K562 (cell line): Measurements from ENCODE around the gene ATAD3B. TPM values are rescaled to one million over a fixed set of nuclear protein-coding genes. Genes with fewer than 3 reads are reported as not detected.
A peak's percentile ranks its signal among the peaks of the same experiment; 100 is the strongest.

Experiments
- ATAC-seq: fragments of 200-7000 bp; cut with Tn5 transposase; 3 replicates; pipeline ENCODE4 v1.9.1; 2020; ENCODE audit warnings: moderate library complexity
- BruUV-seq: library from RNA; stranded (reverse); fragments of 400-500 nt; replicated peaks from 2 replicates; lab custom pipeline; 2021; lab: Mats Ljungman, UMichigan
- CTCF ChIA-PET: fragments of 300-600 bp; formaldehyde crosslinking; extraction: SDS; loops from one replicate; lab custom pipeline; 2021; ENCODE audit warnings: low intra/inter-chr PET ratio; lab: Yijun Ruan, JAX
- POLR2A ChIA-PET: fragments of 300-600, 350-650 bp; sonication (Branson Sonifier 250); formaldehyde crosslinking; extraction: SDS; loops from one replicate; lab custom pipeline; 2021; ENCODE audit warnings: antibody characterized with exemption, inconsistent platforms; lab: Yijun Ruan, JAX
- DNase-seq, 4 experiments: peaks; one replicate each; pipeline versions ENCODE4 v3.0.0 to v3.0.0-alpha.2; 2011 to 2018; ENCODE audit warnings: low spot score in 3 of 4, mixed read lengths in 3 of 4; ENCODE audit errors: extremely low read depth in 1 of 4
- FAIRE-seq: peaks from 2 replicates; lab custom pipeline; 2011; peaks lifted over from hg19 to GRCh38; lab: Jason Lieb, UNC
- H2AFZ ChIP-seq: 2 replicates; pipeline ENCODE4 v1.6.0; 2011; ENCODE audit warnings: low read depth, low read length, control low read depth, inconsistent platforms
- H3K27ac ChIP-seq: fragments of 200-600 bp; 3 replicates; pipeline ENCODE4 v1.8.0; 2011; ENCODE audit warnings: low read depth, mild to moderate bottlenecking, control low read depth, inconsistent platforms, low read length, moderate library complexity, mixed read lengths; ENCODE audit errors: extremely low read depth
- H3K27me3 ChIP-seq, 2 experiments: fragments of 300-600 bp in 1 of 2; 2 replicates in 1 of 2; 3 replicates in 1 of 2; pipeline versions ENCODE4 v1.6.0 to v1.8.0; 2011; ENCODE audit warnings: inconsistent platforms in 2 of 2, low read length in 2 of 2, mild to moderate bottlenecking in 1 of 2, mixed read lengths in 1 of 2, moderate library complexity in 1 of 2; ENCODE audit not compliant: control insufficient read depth in 2 of 2, insufficient read depth in 2 of 2
- H3K36me3 ChIP-seq: fragments of 300-600 bp; 3 replicates; pipeline ENCODE4 v1.8.0; 2011; ENCODE audit warnings: mild to moderate bottlenecking, low read length, inconsistent platforms; ENCODE audit not compliant: control insufficient read depth, insufficient read depth
- H3K4me1 ChIP-seq, 2 experiments: fragments of 200-600 bp in 1 of 2; replicated peaks in 1 of 2; 2 replicates in 1 of 2; 3 replicates in 1 of 2; pipeline versions ENCODE4 v1.5.1 to v1.8.0; 2011; ENCODE audit warnings: inconsistent platforms in 2 of 2, low read length in 2 of 2, mild to moderate bottlenecking in 1 of 2, mixed read lengths in 1 of 2, moderate library complexity in 1 of 2; ENCODE audit not compliant: control insufficient read depth in 2 of 2, insufficient read depth in 2 of 2
- H3K4me2 ChIP-seq: 2 replicates; pipeline ENCODE4 v1.6.1; 2011; ENCODE audit warnings: low read length, control low read depth, inconsistent platforms, mixed read lengths; ENCODE audit not compliant: insufficient read depth
- H3K4me3 ChIP-seq: fragments of 200-600 bp; sonication (generic), shearing (Covaris generic); 2 replicates; pipeline ENCODE4 v1.5.1; 2016; ENCODE audit warnings: control low read depth, inconsistent platforms
- H3K79me2 ChIP-seq: fragments of 200-600 bp; 3 replicates; pipeline ENCODE4 v1.8.0; 2011; ENCODE audit warnings: low read length, inconsistent platforms; ENCODE audit not compliant: control insufficient read depth, insufficient read depth
- H3K9ac ChIP-seq, 2 experiments: 2 replicates each; pipeline versions ENCODE4 v1.6.0 to v1.6.1; 2011; ENCODE audit warnings: low read depth in 2 of 2, low read length in 2 of 2, control low read depth in 1 of 2, inconsistent platforms in 1 of 2, mild to moderate bottlenecking in 1 of 2, mixed read lengths in 1 of 2; ENCODE audit not compliant: insufficient read depth in 1 of 2
- H3K9me1 ChIP-seq: one replicate; pipeline ENCODE4 v1.6.0; 2011; ENCODE audit warnings: inconsistent platforms, mild to moderate bottlenecking, low read length, moderate library complexity; ENCODE audit not compliant: control insufficient read depth, insufficient read depth
- H3K9me3 ChIP-seq: replicated peaks from 2 replicates; pipeline ENCODE4 v1.5.1; 2011; ENCODE audit warnings: low read depth, low read length, inconsistent platforms; ENCODE audit not compliant: control insufficient read depth, insufficient read depth
- H4K20me1 ChIP-seq: replicated peaks from 2 replicates; pipeline ENCODE4 v1.6.1; 2011; ENCODE audit warnings: low read length, inconsistent platforms, mixed read lengths; ENCODE audit not compliant: control insufficient read depth, insufficient read depth
- ARID2 ChIP-seq: fragments of 450-650 bp; IDR thresholded peaks from 2 replicates; pipeline ENCODE4 v1.6.1; 2017; ENCODE audit warnings: antibody characterized with exemption, mild to moderate bottlenecking
- ASH1L ChIP-seq: fragments of 450-650 bp; IDR thresholded peaks from 2 replicates; pipeline ENCODE4 v1.6.1; 2018; ENCODE audit warnings: borderline replicate concordance, mild to moderate bottlenecking, low read depth; ENCODE audit not compliant: partially characterized antibody
- CBX1 ChIP-seq: sonication (generic); IDR thresholded peaks from 2 replicates; pipeline ENCODE4 v1.6.1; 2016; ENCODE audit warnings: antibody characterized with exemption, low read depth, mild to moderate bottlenecking
- CCNT2 ChIP-seq: IDR thresholded peaks from 2 replicates; pipeline ENCODE4 v1.6.1; 2011; ENCODE audit warnings: borderline replicate concordance, low read depth, mild to moderate bottlenecking, moderate library complexity, mixed read lengths, low read length; ENCODE audit not compliant: insufficient read length; ENCODE audit errors: extremely low read depth
- CEBPG ChIP-seq, 3 experiments: fragments of 200-800 bp in 1 of 3; sonication (Bioruptor generic) in 1 of 3; sonication (generic) in 1 of 3; formaldehyde crosslinking in 1 of 3; IDR thresholded peaks in 2 of 3; conservative IDR thresholded peaks in 1 of 3; 2 replicates each; pipeline versions ENCODE4 v1.6.1 to v1.8.0; 2016 to 2022; ENCODE audit warnings: missing compliant biosample characterization in 2 of 3, missing genetic modification characterization in 2 of 3, mild to moderate bottlenecking in 1 of 3, missing genetic modification reagents in 1 of 3
- EGR1 ChIP-seq: fragments of 450-650 bp; conservative IDR thresholded peaks from 2 replicates; pipeline ENCODE4 v1.6.1; 2017; ENCODE audit warnings: mild to moderate bottlenecking
- EZH2 ChIP-seq: IDR thresholded peaks from 2 replicates; pipeline ENCODE4 v1.6.1; 2012; ENCODE audit warnings: low read depth, mild to moderate bottlenecking, inconsistent platforms, low read length, borderline replicate concordance
- GABPA ChIP-seq: fragments of 200-800 bp; sonication (Bioruptor generic); conservative IDR thresholded peaks from 2 replicates; pipeline ENCODE4 v1.6.1; 2016; ENCODE audit warnings: low read depth, missing genetic modification characterization, missing compliant biosample characterization
- JUN ChIP-seq, 2 experiments: sonication (generic) in 1 of 2; formaldehyde crosslinking in 1 of 2; IDR thresholded peaks; 2 replicates each; pipeline versions ENCODE4 v1.6.1 to v1.8.0; 2012 to 2022; ENCODE audit warnings: borderline replicate concordance in 2 of 2, mild to moderate bottlenecking in 2 of 2, improper control_type of control experiment in 1 of 2, low read depth in 1 of 2, low read length in 1 of 2, missing genetic modification reagents in 1 of 2
- KLF13 ChIP-seq: fragments of 450-650 bp; IDR thresholded peaks from 2 replicates; pipeline ENCODE4 v1.6.1; 2016; ENCODE audit warnings: missing genetic modification characterization, low read depth, mild to moderate bottlenecking, missing compliant biosample characterization, moderate library complexity, borderline replicate concordance
- MECOM ChIP-seq: fragments of 250-450 bp; sonication (Bioruptor Pico); IDR thresholded peaks from 2 replicates; pipeline ENCODE4 v1.8.0; 2022; ENCODE audit warnings: inconsistent platforms
- PHB ChIP-seq: fragments of 250-450 bp; sonication (Bioruptor Pico); IDR thresholded peaks from 2 replicates; pipeline ENCODE4 v1.5.0; 2021
- PKNOX1 ChIP-seq: fragments of 450-650 bp; IDR thresholded peaks from 2 replicates; pipeline ENCODE4 v1.6.1; 2016
- PRMT5 ChIP-seq: sonication (generic); formaldehyde crosslinking; IDR thresholded peaks from 2 replicates; pipeline ENCODE4 v1.5.0; 2020; ENCODE audit warnings: missing genetic modification reagents
- SAFB ChIP-seq: fragments of 200-400 bp; formaldehyde crosslinking; IDR thresholded peaks from 2 replicates; pipeline ENCODE4 v1.6.1; 2017; ENCODE audit warnings: low read depth, low read length, borderline replicate concordance
- TEAD4 ChIP-seq, 2 experiments: sonication (generic) in 1 of 2; formaldehyde crosslinking in 1 of 2; IDR thresholded peaks; 2 replicates each; pipeline versions ENCODE4 v1.6.1 to v1.8.0; 2012 to 2022; ENCODE audit warnings: borderline replicate concordance in 1 of 2, inconsistent platforms in 1 of 2, low read length in 1 of 2, mild to moderate bottlenecking in 1 of 2, missing genetic modification reagents in 1 of 2
- ZNF174 ChIP-seq: fragments of 250-450 bp; sonication (Bioruptor Pico); IDR thresholded peaks from 2 replicates; pipeline ENCODE4 v1.4.0; 2020; ENCODE audit warnings: mild to moderate bottlenecking
- ZNF511 ChIP-seq: sonication (generic); formaldehyde crosslinking; IDR thresholded peaks from 2 replicates; pipeline ENCODE4 v1.8.0; 2022; ENCODE audit warnings: mild to moderate bottlenecking, missing genetic modification reagents
- WGBS: fragments of 100-300 bp; shearing (Covaris generic); methylation state at CpG from one replicate; pipeline ENCODE4 v1.1.6; 2016; ENCODE audit warnings: low coverage, mixed read lengths; ENCODE audit not compliant: insufficient coverage; ENCODE audit errors: missing lambda C conversion rate; 5-methylcytosine and 5-hydroxymethylcytosine counted together
- in situ Hi-C: fragments of 300-500 bp; cut with MboI; formaldehyde crosslinking; loops from 4 replicates; pipeline ENCODE4 v1.15.0; 2018; ENCODE audit warnings: inconsistent platforms, mixed read lengths
- intact Hi-C: fragments of 100-400 bp; cut with micrococcal nuclease; formaldehyde crosslinking; loops from 2 replicates; pipeline ENCODE4 v1.14.2; 2022
- polyA plus RNA-seq, 8 experiments: library from polyadenylated mRNA; depleted of rRNA in 4 of 8; stranded (reverse) in 5 of 8; unstranded in 3 of 8; fragments of >200 nt; fragmentation: Nextera tagmentation in 2 of 8; fragmentation: Illumina TruSeq in 1 of 8; extraction: Ambion mirVana in 2 of 8; extraction: Trizol in 1 of 8; gene quantifications; 2 replicates each; pipeline versions ENCODE4 v1.2.1 to v1.2.3, GENCODE V29; 2011 to 2014; ENCODE audit warnings: inconsistent platforms in 1 of 8, missing spikeins in 1 of 8
- total RNA-seq, 7 experiments: library from RNA; depleted of rRNA in 6 of 7; stranded (reverse); fragments of >200 nt in 6 of 7; fragmentation: Illumina TruSeq in 2 of 7; extraction: Trizol in 2 of 7; gene quantifications; 2 replicates each; pipeline versions ENCODE4 v1.2.1 to v1.2.3, GENCODE V29; 2011 to 2021; ENCODE audit warnings: low replicate concordance in 1 of 7
- TF ChIP-seq, protein P1 (sequence below): sonication (generic); formaldehyde crosslinking; IDR thresholded peaks from 2 replicates; pipeline ENCODE4 v1.9.0; 2022; ENCODE audit warnings: mild to moderate bottlenecking, missing genetic modification reagents

ATAD3B gene
- total and polyA plus RNA-seq, 9 of the 15 experiments (the other 6 are each of a cell fraction or from before 2014, with no cell fraction given): 0.07 to 113 (median 27.7) TPM

GRCh38 chr1:1537626-1538250 lies 66.2 kb downstream of the ATAD3B start:
- no peaks in the 10 kb centered on the region for H4K20me1 ChIP-seq
- POLR2A ChIA-PET: no interaction called here
- no peak overlapping the region for H2AFZ ChIP-seq
- WGBS: 94% methylated on average over 32 of the region's 32 CpGs
- H3K4me2 ChIP-seq: no peak overlapping the region
- no peaks in the 10 kb centered on the region for H3K79me2 ChIP-seq
- peaks cover 51% of the 10 kb centered on the region for H3K36me3 ChIP-seq
- no peaks in the 10 kb centered on the region for H3K27me3 ChIP-seq
- FAIRE-seq (no peak), DNase-seq (no peak), ATAC-seq (no peak)
- no peak overlapping the region for H3K4me3 ChIP-seq
- CTCF ChIA-PET: no interaction called here
- H3K9me1 ChIP-seq: no peaks in the 10 kb centered on the region
- peaks cover 0 to 48% of the 10 kb centered on the region in 2 experiments; a peak in 2 of 5 replicates for H3K4me1 ChIP-seq
- H3K9ac ChIP-seq: no peak overlapping the region
- in situ Hi-C loops: no loop called here
- no peak overlapping the region; the same call in 2 of the 3 replicates for H3K27ac ChIP-seq
- intact Hi-C loops: no loop called here
- no TSS peak for BruUV-seq
- H3K9me3 ChIP-seq: no peaks in the 10 kb centered on the region; the same call in 1 of the 2 replicates
- TF ChIP-seq CBX1 (no peak), GABPA (tag) (no peak), KLF13 (no peak), SAFB (no peak), ZNF511 (CRISPR knock-in tag) (0 out of 2 replicates have a peak, but pooled peaks have one; percentile 41), EGR1 (no peak), PKNOX1 (no peak), CCNT2 (no peak), TEAD4 (IDR thresholded peaks at IDR 0.05; ENCODE audit: low read length) (no peak), TEAD4 (CRISPR knock-in tag; IDR thresholded peaks at IDR 0.05; ENCODE audit: borderline replicate concordance) (0 out of 2 replicates have a peak, but pooled peaks have one; percentile 37), ARID2 (no peak), MECOM (CRISPR knock-in tag) (no peak), CEBPG (CRISPR knock-in tag; IDR thresholded peaks at IDR 0.05) (no peak), CEBPG (tag; conservative IDR thresholded peaks at IDR 0.05 in 1 of 2, IDR thresholded peaks at IDR 0.05 in 1 of 2) (no peak), ASH1L (no peak), ZNF174 (no peak), JUN (IDR thresholded peaks at IDR 0.05; ENCODE audit: borderline replicate concordance, low read depth, low read length) (no peak), JUN (CRISPR knock-in tag; IDR thresholded peaks at IDR 0.05; ENCODE audit: borderline replicate concordance) (0 out of 2 replicates have a peak, but pooled peaks have one; percentile 53), EZH2 (no peak), PHB (CRISPR knock-in tag) (no peak), PRMT5 (0 out of 2 replicates have a peak, but pooled peaks have one; percentile 30)
- TF ChIP-seq, protein P1, sequence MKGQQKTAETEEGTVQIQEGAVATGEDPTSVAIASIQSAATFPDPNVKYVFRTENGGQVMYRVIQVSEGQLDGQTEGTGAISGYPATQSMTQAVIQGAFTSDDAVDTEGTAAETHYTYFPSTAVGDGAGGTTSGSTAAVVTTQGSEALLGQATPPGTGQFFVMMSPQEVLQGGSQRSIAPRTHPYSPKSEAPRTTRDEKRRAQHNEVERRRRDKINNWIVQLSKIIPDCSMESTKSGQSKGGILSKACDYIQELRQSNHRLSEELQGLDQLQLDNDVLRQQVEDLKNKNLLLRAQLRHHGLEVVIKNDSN (CRISPR knock-in tag): 0 out of 2 replicates have a peak, but pooled peaks have one; percentile 17
